Measurements from ENCODE around the gene SPDEF.

- TF ChIP-seq, protein P1, sequence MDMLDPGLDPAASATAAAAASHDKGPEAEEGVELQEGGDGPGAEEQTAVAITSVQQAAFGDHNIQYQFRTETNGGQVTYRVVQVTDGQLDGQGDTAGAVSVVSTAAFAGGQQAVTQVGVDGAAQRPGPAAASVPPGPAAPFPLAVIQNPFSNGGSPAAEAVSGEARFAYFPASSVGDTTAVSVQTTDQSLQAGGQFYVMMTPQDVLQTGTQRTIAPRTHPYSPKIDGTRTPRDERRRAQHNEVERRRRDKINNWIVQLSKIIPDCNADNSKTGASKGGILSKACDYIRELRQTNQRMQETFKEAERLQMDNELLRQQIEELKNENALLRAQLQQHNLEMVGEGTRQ (IDR thresholded peaks at IDR 0.05; ENCODE audit: borderline replicate concordance, low read depth, low read length) = no peak
- TF ChIP-seq CEBPB (IDR thresholded peaks at IDR 0.05; ENCODE audit: borderline replicate concordance in 1 of 2, low read depth in 2 of 2, low read length in 2 of 2) = no peak
- TF ChIP-seq GABPA (IDR thresholded peaks at IDR 0.05; ENCODE audit: low read depth) = no peak
- no peak for TF ChIP-seq POLR2A (IDR thresholded peaks at IDR 0.05; ENCODE audit: low read depth, low read length)
These were observed 4.4 kb downstream of the SPDEF start for GRCh38 chr6:34551720-34552119.

Data from GM12878 (cell line).